Kidney (tissue), 14 donors: ENCODE data around the gene SDF4. TPM values are rescaled to one million over a fixed set of nuclear protein-coding genes. Genes with fewer than 3 reads are reported as not detected.

Experiments used
- DNase-seq, 5 donors: peaks; one replicate each; pipeline ENCODE4 v3.0.0-alpha.2; 2013 to 2020
- FAIRE-seq: peaks from 2 replicates; lab custom pipeline; 2012; peaks lifted over from hg19 to GRCh38; lab: Jason Lieb, UNC
- H3K27ac ChIP-seq, 2 donors: one replicate each; pipeline ENCODE4 v1.7.0; 2013; ENCODE audit warnings: low read depth in 2 of 2, low read length in 2 of 2, inconsistent platforms in 1 of 2
- H3K27me3 ChIP-seq: one replicate; pipeline ENCODE4 v1.7.1; 2013; ENCODE audit warnings: low read length, inconsistent platforms; ENCODE audit not compliant: control insufficient read depth, insufficient read depth
- H3K36me3 ChIP-seq, 3 donors: one replicate each; pipeline versions ENCODE4 v1.7.0 to v1.7.1; 2013; ENCODE audit warnings: low read length in 3 of 3, control low read depth in 1 of 3, inconsistent platforms in 1 of 3; ENCODE audit not compliant: insufficient read depth in 3 of 3, control insufficient read depth in 2 of 3
- H3K4me1 ChIP-seq, 3 donors: one replicate each; pipeline versions ENCODE4 v1.7.0 to v1.7.1; 2013; ENCODE audit warnings: low read length in 3 of 3, inconsistent platforms in 1 of 3, low read depth in 1 of 3; ENCODE audit not compliant: control insufficient read depth in 2 of 3, insufficient read depth in 2 of 3
- H3K4me3 ChIP-seq, 3 donors: one replicate each; pipeline versions ENCODE4 v1.7.0 to v1.8.1; 2013; ENCODE audit warnings: low read length in 3 of 3, control low read depth in 1 of 3, inconsistent platforms in 1 of 3
- H3K9ac ChIP-seq, 3 donors: one replicate each; pipeline versions ENCODE4 v1.7.0 to v1.7.1; 2013; ENCODE audit warnings: low read length in 3 of 3, control low read depth in 1 of 3, inconsistent platforms in 1 of 3
- H3K9me3 ChIP-seq, 3 donors: one replicate each; pipeline versions ENCODE4 v1.7.0 to v1.7.1; 2013; ENCODE audit warnings: low read length in 3 of 3, control low read depth in 1 of 3, inconsistent platforms in 1 of 3; ENCODE audit not compliant: control insufficient read depth in 2 of 3, insufficient read depth in 1 of 3
- intact Hi-C: fragments of 100-400 bp; cut with DNase I; formaldehyde crosslinking; loops from one replicate; pipeline ENCODE4 v1.11.1; 2022
- polyA plus RNA-seq: library from polyadenylated mRNA; stranded (reverse); fragments of 350-450 nt; fragmentation: Illumina TruSeq; extraction: RNeasy Lipid Tissue Mini Kit (QIAGEN cat#74804); gene quantifications from one replicate; pipeline ENCODE4 v1.2.3, GENCODE V29; 2014; ENCODE audit warnings: low read depth, low replicate concordance; ENCODE audit not compliant: insufficient read depth
- total RNA-seq: library from RNA; stranded (reverse); fragmentation: NEBNext Ultra II Directional; extraction: Animal tissue kit (Norgen Biotek cat#: 25700); gene quantifications from one replicate; pipeline ENCODE4 v1.2.1, GENCODE V29; 2021
- TF ChIP-seq, protein P1 (sequence below): IDR thresholded peaks from 3 replicates; pipeline ENCODE4 v1.5.1; 2012; ENCODE audit warnings: mild to moderate bottlenecking, moderate library complexity, borderline replicate concordance; ENCODE audit not compliant: insufficient read depth; ENCODE audit errors: extremely low read depth
- donor health status: control.
- donor health status: control.
- donor health status: control.
- donor health status: control.
- donor health status: control.
- donor health status: DM: yes; HTN: yes; CAD: no.
- donor health status: Normal renal cell carcinoma (clear cell type).

The SDF4 gene
- total and polyA plus RNA-seq, 2 donors from 2014 or later: 143 to 160 TPM

DNA sequence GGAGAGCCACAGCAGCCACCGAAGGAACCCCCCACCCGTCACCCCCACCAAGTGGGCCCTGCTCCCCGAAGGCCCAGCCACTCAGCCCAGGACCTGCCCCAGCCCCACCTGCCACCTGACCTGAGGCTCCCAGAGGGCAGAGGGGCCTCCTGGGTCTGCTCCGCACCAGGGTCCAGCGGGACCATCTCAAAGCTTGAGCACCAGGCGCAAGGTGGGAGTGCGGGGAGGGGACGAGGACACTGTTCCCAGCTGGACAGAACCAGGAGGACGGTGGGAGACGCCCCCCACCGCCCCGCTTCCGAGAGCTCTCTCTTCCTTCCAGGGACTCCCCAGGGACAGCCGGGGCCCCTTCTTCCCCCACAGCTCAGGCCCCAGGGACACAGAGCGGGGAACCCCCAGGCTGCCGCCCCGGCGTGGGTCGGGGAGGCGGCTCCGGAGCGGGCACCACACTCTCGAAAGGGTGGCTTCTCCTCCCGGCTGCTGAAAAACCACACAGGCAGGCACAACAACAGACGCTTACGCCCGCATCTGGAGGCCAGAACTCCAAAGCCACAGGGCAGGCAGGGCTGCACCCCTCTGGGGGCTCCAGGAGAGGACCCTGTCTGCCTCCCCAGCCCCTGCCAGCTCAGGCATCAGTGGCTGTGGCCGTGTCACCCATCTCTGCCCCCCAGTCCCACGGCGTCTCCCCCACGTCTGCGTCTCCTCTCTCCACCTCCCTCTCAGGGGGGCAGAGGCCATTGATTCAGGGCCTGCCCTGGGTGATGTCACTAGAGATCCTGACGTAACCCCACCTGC lies 60.1 kb downstream of the SDF4 start:
- H3K27me3 ChIP-seq: no peaks in the 10 kb centered on the region
- intact Hi-C loops: no loop called here
- no peak overlapping the region for H3K4me3 ChIP-seq
- no peaks in the 10 kb centered on the region for H3K36me3 ChIP-seq
- H3K9me3 ChIP-seq: no peaks in the 10 kb centered on the region
- no peak overlapping the region for H3K27ac ChIP-seq
- FAIRE-seq: no peak
- peak in 2 of 5 donors; percentile 50 to 72 for DNase-seq
- no peak overlapping the region for H3K9ac ChIP-seq
- TF ChIP-seq, protein P1, sequence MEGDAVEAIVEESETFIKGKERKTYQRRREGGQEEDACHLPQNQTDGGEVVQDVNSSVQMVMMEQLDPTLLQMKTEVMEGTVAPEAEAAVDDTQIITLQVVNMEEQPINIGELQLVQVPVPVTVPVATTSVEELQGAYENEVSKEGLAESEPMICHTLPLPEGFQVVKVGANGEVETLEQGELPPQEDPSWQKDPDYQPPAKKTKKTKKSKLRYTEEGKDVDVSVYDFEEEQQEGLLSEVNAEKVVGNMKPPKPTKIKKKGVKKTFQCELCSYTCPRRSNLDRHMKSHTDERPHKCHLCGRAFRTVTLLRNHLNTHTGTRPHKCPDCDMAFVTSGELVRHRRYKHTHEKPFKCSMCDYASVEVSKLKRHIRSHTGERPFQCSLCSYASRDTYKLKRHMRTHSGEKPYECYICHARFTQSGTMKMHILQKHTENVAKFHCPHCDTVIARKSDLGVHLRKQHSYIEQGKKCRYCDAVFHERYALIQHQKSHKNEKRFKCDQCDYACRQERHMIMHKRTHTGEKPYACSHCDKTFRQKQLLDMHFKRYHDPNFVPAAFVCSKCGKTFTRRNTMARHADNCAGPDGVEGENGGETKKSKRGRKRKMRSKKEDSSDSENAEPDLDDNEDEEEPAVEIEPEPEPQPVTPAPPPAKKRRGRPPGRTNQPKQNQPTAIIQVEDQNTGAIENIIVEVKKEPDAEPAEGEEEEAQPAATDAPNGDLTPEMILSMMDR: no peak
- H3K4me1 ChIP-seq: peaks cover 0 to 4% (median 0%) of the 10 kb centered on the region in 3 donors

DNA sequence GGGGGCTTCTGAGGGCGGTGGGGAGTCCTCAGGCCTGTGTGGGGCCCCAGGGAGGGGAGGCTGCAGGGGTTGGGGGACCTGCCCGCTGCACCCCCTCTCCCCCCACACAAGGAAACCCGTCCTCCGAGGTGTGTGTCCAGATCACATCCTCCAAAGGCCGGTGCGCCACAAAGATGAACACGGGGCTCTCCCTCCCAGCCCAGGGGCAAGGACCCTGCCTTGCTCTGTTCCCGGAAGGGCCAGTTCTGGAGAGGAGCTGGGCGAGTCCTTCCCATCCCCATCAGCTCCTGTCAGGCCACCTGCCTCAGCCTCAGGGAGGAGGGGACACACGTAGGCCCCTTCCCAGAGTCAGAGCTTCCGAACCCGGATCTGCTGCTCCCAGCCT lies 60.6 kb downstream of the SDF4 start:
- no peaks in the 10 kb centered on the region for H3K9me3 ChIP-seq
- intact Hi-C loops: no loop called here
- H3K27me3 ChIP-seq: no peaks in the 10 kb centered on the region
- H3K27ac ChIP-seq: no peak overlapping the region
- TF ChIP-seq, protein P1: no peak
- no peak overlapping the region for H3K9ac ChIP-seq
- H3K4me1 ChIP-seq: peaks cover 0 to 4% (median 0%) of the 10 kb centered on the region in 3 donors
- DNase-seq (peak in 2 of 5 donors; percentile 52 to 65), FAIRE-seq (no peak)
- no peaks in the 10 kb centered on the region for H3K36me3 ChIP-seq
- no peak overlapping the region for H3K4me3 ChIP-seq

- no peak overlapping the region for H3K27ac ChIP-seq
- DNase-seq (peak in 3 of 5 donors; percentile 9 to 76 (median 57)), FAIRE-seq (no peak)
- no peaks in the 10 kb centered on the region for H3K9me3 ChIP-seq
- TF ChIP-seq, protein P1: no peak
- H3K9ac ChIP-seq: no peak overlapping the region
- H3K27me3 ChIP-seq: no peaks in the 10 kb centered on the region
- H3K4me3 ChIP-seq: no peak overlapping the region
- no peaks in the 10 kb centered on the region for H3K36me3 ChIP-seq
- intact Hi-C loops: no loop called here
- peaks cover 0 to 7% (median 4%) of the 10 kb centered on the region in 3 donors for H3K4me1 ChIP-seq
Measured at GRCh38 chr1:1170215-1171091, 61.3 kb downstream of the SDF4 start.
